ENCODE results near the gene CYP4A11.
"Not testable (repeated sequence)": the region's sequence is repeated elsewhere in the genome, so short reads cannot be mapped to it uniquely, and the experiment has no call there.

The CYP4A11 gene, protein sequence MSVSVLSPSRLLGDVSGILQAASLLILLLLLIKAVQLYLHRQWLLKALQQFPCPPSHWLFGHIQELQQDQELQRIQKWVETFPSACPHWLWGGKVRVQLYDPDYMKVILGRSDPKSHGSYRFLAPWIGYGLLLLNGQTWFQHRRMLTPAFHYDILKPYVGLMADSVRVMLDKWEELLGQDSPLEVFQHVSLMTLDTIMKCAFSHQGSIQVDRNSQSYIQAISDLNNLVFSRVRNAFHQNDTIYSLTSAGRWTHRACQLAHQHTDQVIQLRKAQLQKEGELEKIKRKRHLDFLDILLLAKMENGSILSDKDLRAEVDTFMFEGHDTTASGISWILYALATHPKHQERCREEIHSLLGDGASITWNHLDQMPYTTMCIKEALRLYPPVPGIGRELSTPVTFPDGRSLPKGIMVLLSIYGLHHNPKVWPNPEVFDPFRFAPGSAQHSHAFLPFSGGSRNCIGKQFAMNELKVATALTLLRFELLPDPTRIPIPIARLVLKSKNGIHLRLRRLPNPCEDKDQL
- total RNA-seq: 0 reads per million in 2 donors

GRCh38 chr1:46941135-46941694 lies at the start of gene CYP4A11:
TSS of gene CYP4A11 (minus strand) at chr1:46941476. CDS start at chr1:46941433, 43 bp downstream.
- DNase-seq: no peak

- DNase-seq: not testable (repeated sequence)
Measured at GRCh38 chr1:46990541-46990940, 49.3 kb upstream of the CYP4A11 start.

- no peak for DNase-seq
Measured at GRCh38 chr1:46983830-46984586, 42.7 kb upstream of the CYP4A11 start.

DNA sequence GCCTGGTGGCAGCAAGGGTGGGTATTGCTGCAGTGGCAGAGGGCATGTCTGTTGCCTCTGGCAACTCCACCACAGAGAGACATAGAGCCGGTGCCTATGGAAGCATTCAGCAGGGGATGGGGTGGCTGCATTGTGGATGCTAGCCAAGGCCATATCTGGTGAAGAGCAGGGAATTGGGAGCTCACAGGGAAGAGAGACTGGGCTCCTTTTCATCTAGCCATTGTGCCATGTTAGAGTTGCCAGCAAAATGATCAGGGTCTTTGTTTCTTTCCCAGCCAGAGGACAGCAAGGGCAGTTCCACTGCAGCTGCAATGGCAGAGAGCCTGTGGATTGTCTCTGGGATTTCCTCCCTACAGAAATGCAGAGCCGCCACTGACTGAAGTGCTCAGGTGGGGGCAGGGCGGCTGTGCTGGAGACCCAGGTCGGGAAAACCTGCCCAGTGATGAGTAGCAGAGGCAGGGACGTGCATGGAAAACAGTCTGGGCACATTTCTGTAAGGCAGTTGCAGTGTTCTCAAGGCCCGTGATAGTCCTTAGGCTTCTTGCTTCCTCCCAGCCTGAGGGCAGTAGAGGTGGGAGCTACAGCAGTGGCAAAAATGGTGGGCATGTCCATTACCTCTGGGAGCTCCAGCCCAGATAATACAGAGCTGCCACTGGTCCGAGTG lies 42.0 kb upstream of the CYP4A11 start:
- DNase-seq: no peak

DNA sequence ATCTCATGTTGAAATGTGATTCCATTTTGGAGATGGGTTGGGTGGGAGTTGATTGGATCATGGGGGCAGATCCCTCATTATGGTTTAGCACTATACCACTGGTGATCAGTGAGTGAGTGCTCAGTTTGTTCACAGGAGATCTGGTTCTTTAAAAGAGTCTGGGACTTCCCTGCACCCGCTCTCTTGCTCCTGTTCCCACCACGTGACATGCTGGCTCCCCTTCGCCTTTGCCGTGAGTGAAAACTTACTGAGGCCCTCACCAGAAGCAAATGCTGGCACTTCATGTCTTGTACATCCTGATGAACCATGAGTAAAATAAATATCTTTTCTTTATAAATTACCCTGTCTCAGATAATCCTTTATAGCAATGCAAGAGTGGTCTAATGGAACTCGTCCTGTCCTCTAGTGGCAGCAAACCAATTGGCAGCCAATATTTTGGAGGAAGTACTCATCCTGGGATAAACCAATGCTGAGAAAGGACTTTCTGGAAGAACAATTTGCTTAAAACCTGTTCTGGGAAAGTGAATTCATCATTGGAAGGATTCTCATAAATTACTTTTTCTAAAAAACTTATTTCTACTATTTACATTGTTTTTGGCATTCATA lies 27.8 kb upstream of the CYP4A11 start:
- DNase-seq: no peak

- DNase-seq: not testable (repeated sequence)
Measured at GRCh38 chr1:46962272-46962671, 21.0 kb upstream of the CYP4A11 start.

GRCh38 chr1:46961066-46961758 lies 19.9 kb upstream of the CYP4A11 start:
- no peak for DNase-seq

DNA sequence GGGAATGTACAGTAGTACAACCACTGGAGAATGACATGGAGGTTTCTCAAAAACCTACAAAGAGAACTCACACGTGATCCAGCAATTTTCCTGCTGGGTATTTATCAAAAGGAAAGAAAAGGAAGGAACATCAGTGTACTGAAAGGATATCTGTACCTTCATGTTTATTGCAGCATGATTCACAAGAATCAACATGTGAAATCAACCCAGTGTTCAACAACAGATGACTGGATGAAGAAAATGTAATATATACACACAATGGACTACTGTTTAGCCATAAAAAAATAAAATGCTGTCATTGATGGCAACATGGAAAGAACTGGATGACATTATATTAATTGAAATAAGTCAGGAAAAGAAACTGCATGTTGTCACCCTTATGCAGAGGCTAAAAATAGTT lies 19.0 kb upstream of the CYP4A11 start:
- DNase-seq: no peak

DNA sequence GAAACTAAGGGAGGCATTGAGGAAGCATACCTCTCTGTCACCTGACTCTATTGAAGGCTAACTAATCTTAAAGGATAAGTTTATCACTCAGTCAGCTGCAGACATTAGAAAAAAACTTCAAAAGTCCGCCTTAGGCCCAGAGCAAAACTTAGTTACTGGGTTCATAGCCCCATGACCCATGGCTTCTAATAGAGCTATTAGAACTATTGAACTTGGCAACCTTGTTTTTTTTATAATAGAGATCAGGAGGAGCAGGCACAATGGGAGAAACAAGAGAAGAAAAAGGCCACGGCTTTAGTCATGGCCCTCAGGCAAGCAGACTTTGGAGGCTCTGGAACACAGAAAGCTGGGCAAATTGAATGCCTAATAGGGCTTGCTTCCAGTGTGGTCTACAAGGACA lies 13.8 kb upstream of the CYP4A11 start:
- not testable (repeated sequence) for DNase-seq

DNA sequence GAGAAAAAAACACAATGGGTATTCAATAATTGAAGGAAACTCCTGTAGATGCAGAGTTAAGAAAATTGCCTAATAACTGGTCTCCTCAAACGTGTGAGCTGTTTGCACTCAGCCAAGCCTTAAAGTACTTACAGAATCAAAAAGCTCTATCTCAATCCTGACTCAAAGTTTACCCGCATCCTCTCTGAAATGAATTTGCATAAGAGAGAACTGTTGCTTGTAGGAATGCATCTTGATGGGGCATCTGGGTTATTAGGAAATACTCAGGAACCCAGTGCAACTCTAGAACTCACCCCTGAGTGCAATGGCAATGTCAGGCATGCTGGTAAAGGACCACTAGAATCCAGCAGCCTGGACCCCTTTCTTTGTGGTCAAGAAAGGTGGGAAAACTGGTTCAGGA lies 12.6 kb upstream of the CYP4A11 start:
- DNase-seq: not testable (repeated sequence)

DNA sequence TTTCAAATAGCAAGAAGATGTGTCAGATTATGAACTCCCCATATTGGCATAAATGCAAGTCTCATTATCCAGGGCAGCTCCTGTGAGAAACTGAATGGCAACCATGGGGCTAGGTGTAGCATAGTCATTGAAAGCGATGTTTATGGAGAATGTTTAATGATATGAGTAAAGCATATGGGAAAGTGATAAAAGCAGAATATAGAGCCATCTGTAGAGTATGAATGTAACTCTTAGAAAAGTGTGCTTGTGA lies 8.1 kb upstream of the CYP4A11 start:
- DNase-seq: not testable (repeated sequence)

DNA sequence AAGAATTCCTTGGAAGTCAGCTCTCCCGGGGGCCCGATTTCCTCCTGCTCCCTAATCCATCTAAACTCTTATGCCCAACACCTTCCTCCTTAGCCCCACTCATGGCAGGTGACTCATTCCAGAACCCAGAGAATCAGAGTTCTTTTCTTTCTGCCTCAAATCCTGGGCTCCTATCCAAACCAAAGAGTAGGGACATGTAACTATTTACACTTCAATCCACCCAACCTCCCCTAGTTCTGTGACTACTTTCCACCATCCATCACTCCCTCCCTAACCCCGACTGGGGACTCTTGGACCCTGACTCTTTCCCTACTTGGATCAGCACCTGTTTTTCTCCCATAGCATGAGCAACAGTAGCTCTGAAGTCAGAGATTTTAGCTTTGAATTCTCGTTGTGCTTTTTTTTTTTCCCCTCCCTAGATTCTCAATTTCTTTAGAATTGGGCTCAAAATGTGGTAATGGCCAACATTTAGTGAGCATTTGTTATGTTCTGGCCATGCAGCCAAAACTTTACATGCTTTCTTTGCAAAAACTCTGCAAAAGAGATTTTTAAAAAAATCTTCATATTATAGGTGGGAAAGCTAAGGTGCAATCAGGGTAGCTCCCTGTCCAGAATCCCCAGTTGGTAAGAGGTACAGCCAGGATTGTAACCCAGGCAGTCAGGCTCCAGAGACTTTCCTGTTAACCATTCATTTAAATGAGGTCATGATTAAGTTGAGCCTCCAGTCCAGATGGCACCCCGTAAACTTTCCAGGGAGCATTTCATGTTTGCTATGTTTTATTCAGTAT lies 7.5 kb upstream of the CYP4A11 start:
- DNase-seq: no peak

DNA sequence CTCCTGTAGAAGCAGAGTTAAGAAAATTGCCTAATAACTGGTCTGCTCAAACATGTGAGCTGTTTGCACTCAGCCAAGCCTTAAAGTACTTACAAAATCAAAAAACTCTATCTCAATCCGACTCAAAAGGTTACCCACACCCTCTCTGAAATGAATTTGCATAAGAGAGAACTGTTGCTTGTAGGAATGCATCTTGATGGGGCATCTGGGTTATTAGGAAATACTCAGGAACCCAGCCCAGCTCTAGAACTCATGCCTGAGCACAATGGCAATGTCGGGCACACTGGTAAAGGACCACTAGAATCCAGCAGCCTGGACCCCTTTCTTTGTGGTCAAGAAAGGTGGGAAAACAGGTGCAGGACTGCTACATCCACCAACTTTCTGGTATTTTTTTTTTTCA lies 6.4 kb upstream of the CYP4A11 start:
- not testable (repeated sequence) for DNase-seq

GRCh38 chr1:46942086-46942485 lies 810 bp upstream of the CYP4A11 start:
- DNase-seq: no peak

DNA sequence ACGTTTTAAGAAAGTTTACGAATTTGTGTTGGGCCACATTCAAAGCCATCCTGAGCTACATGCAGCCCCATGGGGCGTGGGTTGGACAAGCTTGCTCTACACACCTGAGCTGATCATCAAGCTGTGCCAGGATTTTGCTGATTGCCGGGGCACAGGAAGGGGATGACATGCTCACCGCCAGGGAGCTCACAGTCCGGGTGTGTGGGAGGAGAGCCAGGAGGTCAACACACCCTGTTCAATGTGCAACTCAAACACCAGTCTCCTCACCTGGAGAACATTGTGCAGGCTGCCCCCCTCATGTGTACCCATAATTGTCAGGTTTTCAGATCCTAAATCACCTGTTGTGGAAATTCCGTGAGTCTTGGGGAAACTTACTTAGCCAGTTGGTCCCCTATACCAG lies 969 bp downstream of the CYP4A11 start:
- no peak for DNase-seq

DNA sequence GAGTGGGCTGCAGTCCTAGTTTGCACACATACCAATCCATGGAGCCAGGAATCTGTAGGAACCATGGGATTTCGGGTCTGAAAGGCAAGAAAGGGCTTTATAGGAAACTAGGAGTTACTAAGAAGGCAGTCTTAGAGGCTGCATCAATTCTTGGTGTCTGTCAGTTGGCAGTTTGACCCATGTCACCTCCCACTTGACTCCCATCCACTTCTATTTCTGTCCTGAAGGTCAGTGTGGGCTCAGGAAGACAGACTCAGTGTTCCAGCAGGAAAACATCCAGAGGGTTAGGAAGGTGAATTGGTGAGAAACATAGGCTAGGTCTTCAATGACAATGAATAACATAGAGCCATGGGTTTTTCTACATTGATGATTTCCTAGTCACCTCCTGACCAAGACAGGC lies 4.0 kb downstream of the CYP4A11 start:
- no peak for DNase-seq

- DNase-seq: no peak
Measured at GRCh38 chr1:46936788-46937187, 4.5 kb downstream of the CYP4A11 start.

GRCh38 chr1:46934852-46935251 lies 6.4 kb downstream of the CYP4A11 start:
- not testable (repeated sequence) for DNase-seq

DNA sequence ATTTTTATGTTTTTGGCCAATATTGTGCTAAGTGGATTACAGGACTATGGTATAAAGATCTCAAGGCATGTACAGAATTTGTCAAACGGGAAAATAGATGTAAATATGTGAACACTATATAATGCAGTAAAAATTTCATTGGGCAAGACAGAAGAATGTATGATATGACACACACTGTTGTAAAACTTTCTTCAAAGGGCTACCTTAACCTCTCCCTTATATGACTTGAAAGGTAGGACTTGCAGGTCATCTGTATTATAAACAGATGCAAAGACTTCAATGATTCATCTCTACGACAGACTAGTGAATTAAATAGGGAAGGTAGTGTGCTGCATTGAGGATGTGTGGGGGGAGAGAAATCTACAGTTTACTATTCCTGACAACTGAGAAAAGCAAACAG lies 9.3 kb downstream of the CYP4A11 start:
- not testable (repeated sequence) for DNase-seq

DNA sequence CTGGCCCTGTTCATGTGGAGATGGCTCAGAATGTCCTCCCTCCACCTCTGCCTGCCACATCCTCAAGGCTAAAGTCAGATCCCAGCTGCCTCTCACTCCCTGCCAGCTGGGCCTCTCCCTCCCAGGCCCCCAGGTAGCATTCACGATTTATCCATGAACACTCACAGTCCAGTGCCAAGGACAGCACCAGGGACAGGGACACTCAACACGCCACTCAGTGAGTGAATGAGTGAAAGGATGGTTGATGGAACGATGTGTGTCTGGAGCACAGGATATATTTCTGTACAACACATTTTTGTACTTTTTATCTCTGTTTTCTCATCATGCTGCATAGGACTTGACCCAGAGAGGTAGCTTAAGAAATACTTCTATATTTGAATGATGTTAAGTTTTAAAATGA lies 10.1 kb downstream of the CYP4A11 start:
- DNase-seq: no peak

GRCh38 chr1:46927249-46927835 lies 13.9 kb downstream of the CYP4A11 start:
- DNase-seq: no peak

All from activated gamma-delta T cell (primary cell).